GM23338 (cell line): ENCODE measurements around the gene SEMA4C. TPM values are rescaled to one million over a fixed set of nuclear protein-coding genes. Genes with fewer than 3 reads are reported as not detected.

ENCODE experiments used
- ATAC-seq: fragments of 200-7000 bp; cut with Tn5 transposase; 3 replicates; pipeline ENCODE4 v1.9.1; 2020
- DNase-seq: peaks from one replicate; pipeline ENCODE4 v3.0.0-alpha.2; 2015; ENCODE audit warnings: low spot score
- H2AFZ ChIP-seq: fragments of 200-600 bp; sonication (generic); 2 replicates; pipeline ENCODE4 v1.8.0; 2016; ENCODE audit warnings: antibody characterized with exemption, mild to moderate bottlenecking, moderate library complexity
- H3F3A ChIP-seq: fragments of 200-600 bp; sonication (generic); replicated peaks from 2 replicates; pipeline ENCODE4 v1.8.0; 2017; ENCODE audit warnings: antibody characterized with exemption, mixed run types, low read depth
- H3K27ac ChIP-seq: fragments of 200-600 bp; sonication (generic); 2 replicates; pipeline ENCODE4 v1.6.1; 2016; ENCODE audit warnings: low read depth
- H3K27me3 ChIP-seq: fragments of 200-600 bp; sonication (generic); 2 replicates; pipeline ENCODE4 v1.8.0; 2016; ENCODE audit warnings: mild to moderate bottlenecking, mixed run types, moderate library complexity; ENCODE audit not compliant: insufficient read depth
- H3K36me3 ChIP-seq: fragments of 200-600 bp; sonication (generic); 2 replicates; pipeline ENCODE4 v1.8.0; 2016; ENCODE audit warnings: mild to moderate bottlenecking; ENCODE audit not compliant: insufficient read depth
- H3K4me1 ChIP-seq: fragments of 200-600 bp; sonication (generic); 2 replicates; pipeline ENCODE4 v1.8.0; 2016; ENCODE audit warnings: mild to moderate bottlenecking, moderate library complexity; ENCODE audit not compliant: insufficient read depth
- H3K4me2 ChIP-seq: fragments of 200-600 bp; sonication (generic); 2 replicates; pipeline ENCODE4 v1.7.1; 2017; ENCODE audit warnings: mixed run types
- H3K4me3 ChIP-seq: fragments of 200-600 bp; sonication (generic); 2 replicates; pipeline ENCODE4 v1.6.1; 2016; ENCODE audit warnings: mixed run types
- H3K79me2 ChIP-seq: fragments of 200-600 bp; sonication (generic); replicated peaks from 2 replicates; pipeline ENCODE4 v1.8.0; 2017; ENCODE audit warnings: mild to moderate bottlenecking; ENCODE audit not compliant: insufficient read depth
- H3K9me2 ChIP-seq: fragments of 200-600 bp; sonication (generic); 2 replicates; pipeline ENCODE4 v1.8.0; 2017; ENCODE audit not compliant: insufficient read depth
- H4K20me1 ChIP-seq: fragments of 200-600 bp; sonication (generic); replicated peaks from 2 replicates; pipeline ENCODE4 v1.8.0; 2017; ENCODE audit warnings: mild to moderate bottlenecking; ENCODE audit not compliant: insufficient read depth
- H3K27ac Mint-ChIP-seq: 2 replicates; pipeline ENCODE4 v1.8.0; 2020; ENCODE audit warnings: inconsistent platforms, mild to moderate bottlenecking, moderate library complexity, mixed read lengths
- H3K27me3 Mint-ChIP-seq: 3 replicates; pipeline ENCODE4 v1.8.0; 2022; ENCODE audit warnings: low read depth, mild to moderate bottlenecking, moderate library complexity, mixed read lengths, inconsistent platforms; ENCODE audit not compliant: insufficient read depth, poor library complexity
- H3K36me3 Mint-ChIP-seq: 3 replicates; pipeline ENCODE4 v1.8.0; 2021; ENCODE audit warnings: low read depth, mild to moderate bottlenecking, inconsistent platforms, moderate library complexity, mixed read lengths
- H3K4me1 Mint-ChIP-seq: 3 replicates; pipeline ENCODE4 v1.8.0; 2020; ENCODE audit warnings: mild to moderate bottlenecking, inconsistent platforms, mixed read lengths
- H3K4me3 Mint-ChIP-seq: 3 replicates; pipeline ENCODE4 v1.8.0; 2021; ENCODE audit warnings: moderate library complexity, mild to moderate bottlenecking, inconsistent platforms, mixed read lengths
- H3K9me3 Mint-ChIP-seq: 3 replicates; pipeline ENCODE4 v1.8.0; 2020; ENCODE audit warnings: moderate library complexity, mild to moderate bottlenecking, inconsistent platforms, mixed read lengths
- EZH2phosphoT487 ChIP-seq: fragments of 200-600 bp; sonication (generic); IDR thresholded peaks from one replicate; pipeline ENCODE4 v1.8.1; 2018; ENCODE audit warnings: antibody characterized with exemption; ENCODE audit not compliant: unreplicated experiment
- NANOG ChIP-seq: IDR thresholded peaks from 2 replicates; pipeline ENCODE4 v1.6.1; 2016; ENCODE audit warnings: antibody characterized with exemption, borderline replicate concordance
- POLR2AphosphoS5 ChIP-seq: IDR thresholded peaks from 2 replicates; pipeline ENCODE4 v1.6.1; 2016; ENCODE audit warnings: antibody characterized with exemption, low read depth
- STAT1 ChIP-seq: IDR thresholded peaks from one replicate; pipeline ENCODE4 v1.6.1; 2016; ENCODE audit warnings: antibody characterized with exemption; ENCODE audit not compliant: unreplicated experiment
- polyA plus RNA-seq: library from polyadenylated mRNA; unstranded; fragments of >200 nt; fragmentation: Nextera tagmentation; extraction: Ambion mirVana; gene quantifications from 2 replicates; pipeline ENCODE4 v1.2.1, GENCODE V29; 2016
- total RNA-seq: library from RNA; depleted of rRNA; stranded (reverse); fragments of >200 nt; shearing (Covaris generic); gene quantifications from 2 replicates; pipeline ENCODE4 v1.2.3, GENCODE V29; 2014
- TF ChIP-seq, protein P1 (sequence below): IDR thresholded peaks from one replicate; pipeline ENCODE4 v1.6.1; 2018; ENCODE audit warnings: antibody characterized with exemption; ENCODE audit not compliant: unreplicated experiment
- TF ChIP-seq, protein P2 (sequence below): fragments of 250-450 bp; sonication (Bioruptor Pico); IDR thresholded peaks from 2 replicates; pipeline ENCODE4 v1.5.0; 2020; ENCODE audit warnings: mild to moderate bottlenecking, moderate library complexity

Gene SEMA4C
- total and polyA plus RNA-seq, 2 experiments from 2014 or later, result 16.8 to 80.7 TPM

DNA sequence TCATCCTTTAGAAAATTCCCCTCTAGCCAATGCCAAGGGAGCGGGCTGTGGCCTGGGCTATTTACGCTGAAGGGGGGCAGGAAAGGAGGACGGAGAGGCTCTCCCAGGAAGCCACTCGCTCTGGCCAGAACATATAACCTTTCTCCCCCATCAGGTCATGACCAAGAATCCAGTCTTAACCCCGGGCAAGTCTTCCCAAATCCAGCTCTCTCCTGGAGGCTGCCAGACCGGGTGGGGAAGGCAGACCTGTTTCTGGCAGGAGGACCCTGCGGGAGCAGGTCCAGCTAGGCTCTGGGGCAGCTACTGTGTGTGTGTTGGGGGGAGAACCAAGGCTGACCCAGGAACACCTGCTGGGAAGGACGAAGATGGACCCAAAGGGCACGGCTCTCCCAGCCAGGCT, 13.4 kb upstream of the SEMA4C start:
- ATAC-seq, result no peak
- H3K4me3 Mint-ChIP-seq, result no peak overlapping the region
- H3K36me3 ChIP-seq, result no peaks in the 10 kb centered on the region

GRCh38 chr2:96882906-96883305, 13.0 kb upstream of the SEMA4C start:
- Histone ChIP-seq H3K79me2 (no peaks in the 10 kb centered on the region), H3K4me1 (peaks cover 23% of the 10 kb centered on the region), H3K9me2 (no peaks in the 10 kb centered on the region), H2AFZ (no peak overlapping the region), H3K36me3 (no peaks in the 10 kb centered on the region), H3K4me2 (0 out of 2 replicates have a peak overlapping the region, but pooled peaks have one; percentile 58), H3K4me3 (no peak overlapping the region), H4K20me1 (no peaks in the 10 kb centered on the region), H3K27ac (no peak overlapping the region), H3K27me3 (no peaks in the 10 kb centered on the region), H3F3A (peaks cover 8% of the 10 kb centered on the region; the same call in 1 of the 2 replicates)
- TF ChIP-seq STAT1, result no peak
- no peak for TF ChIP-seq POLR2AphosphoS5
- no peak for TF ChIP-seq EZH2phosphoT487
- TF ChIP-seq, protein P1, sequence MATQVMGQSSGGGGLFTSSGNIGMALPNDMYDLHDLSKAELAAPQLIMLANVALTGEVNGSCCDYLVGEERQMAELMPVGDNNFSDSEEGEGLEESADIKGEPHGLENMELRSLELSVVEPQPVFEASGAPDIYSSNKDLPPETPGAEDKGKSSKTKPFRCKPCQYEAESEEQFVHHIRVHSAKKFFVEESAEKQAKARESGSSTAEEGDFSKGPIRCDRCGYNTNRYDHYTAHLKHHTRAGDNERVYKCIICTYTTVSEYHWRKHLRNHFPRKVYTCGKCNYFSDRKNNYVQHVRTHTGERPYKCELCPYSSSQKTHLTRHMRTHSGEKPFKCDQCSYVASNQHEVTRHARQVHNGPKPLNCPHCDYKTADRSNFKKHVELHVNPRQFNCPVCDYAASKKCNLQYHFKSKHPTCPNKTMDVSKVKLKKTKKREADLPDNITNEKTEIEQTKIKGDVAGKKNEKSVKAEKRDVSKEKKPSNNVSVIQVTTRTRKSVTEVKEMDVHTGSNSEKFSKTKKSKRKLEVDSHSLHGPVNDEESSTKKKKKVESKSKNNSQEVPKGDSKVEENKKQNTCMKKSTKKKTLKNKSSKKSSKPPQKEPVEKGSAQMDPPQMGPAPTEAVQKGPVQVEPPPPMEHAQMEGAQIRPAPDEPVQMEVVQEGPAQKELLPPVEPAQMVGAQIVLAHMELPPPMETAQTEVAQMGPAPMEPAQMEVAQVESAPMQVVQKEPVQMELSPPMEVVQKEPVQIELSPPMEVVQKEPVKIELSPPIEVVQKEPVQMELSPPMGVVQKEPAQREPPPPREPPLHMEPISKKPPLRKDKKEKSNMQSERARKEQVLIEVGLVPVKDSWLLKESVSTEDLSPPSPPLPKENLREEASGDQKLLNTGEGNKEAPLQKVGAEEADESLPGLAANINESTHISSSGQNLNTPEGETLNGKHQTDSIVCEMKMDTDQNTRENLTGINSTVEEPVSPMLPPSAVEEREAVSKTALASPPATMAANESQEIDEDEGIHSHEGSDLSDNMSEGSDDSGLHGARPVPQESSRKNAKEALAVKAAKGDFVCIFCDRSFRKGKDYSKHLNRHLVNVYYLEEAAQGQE, result no peak
- no peak for TF ChIP-seq NANOG
- TF ChIP-seq, protein P2, sequence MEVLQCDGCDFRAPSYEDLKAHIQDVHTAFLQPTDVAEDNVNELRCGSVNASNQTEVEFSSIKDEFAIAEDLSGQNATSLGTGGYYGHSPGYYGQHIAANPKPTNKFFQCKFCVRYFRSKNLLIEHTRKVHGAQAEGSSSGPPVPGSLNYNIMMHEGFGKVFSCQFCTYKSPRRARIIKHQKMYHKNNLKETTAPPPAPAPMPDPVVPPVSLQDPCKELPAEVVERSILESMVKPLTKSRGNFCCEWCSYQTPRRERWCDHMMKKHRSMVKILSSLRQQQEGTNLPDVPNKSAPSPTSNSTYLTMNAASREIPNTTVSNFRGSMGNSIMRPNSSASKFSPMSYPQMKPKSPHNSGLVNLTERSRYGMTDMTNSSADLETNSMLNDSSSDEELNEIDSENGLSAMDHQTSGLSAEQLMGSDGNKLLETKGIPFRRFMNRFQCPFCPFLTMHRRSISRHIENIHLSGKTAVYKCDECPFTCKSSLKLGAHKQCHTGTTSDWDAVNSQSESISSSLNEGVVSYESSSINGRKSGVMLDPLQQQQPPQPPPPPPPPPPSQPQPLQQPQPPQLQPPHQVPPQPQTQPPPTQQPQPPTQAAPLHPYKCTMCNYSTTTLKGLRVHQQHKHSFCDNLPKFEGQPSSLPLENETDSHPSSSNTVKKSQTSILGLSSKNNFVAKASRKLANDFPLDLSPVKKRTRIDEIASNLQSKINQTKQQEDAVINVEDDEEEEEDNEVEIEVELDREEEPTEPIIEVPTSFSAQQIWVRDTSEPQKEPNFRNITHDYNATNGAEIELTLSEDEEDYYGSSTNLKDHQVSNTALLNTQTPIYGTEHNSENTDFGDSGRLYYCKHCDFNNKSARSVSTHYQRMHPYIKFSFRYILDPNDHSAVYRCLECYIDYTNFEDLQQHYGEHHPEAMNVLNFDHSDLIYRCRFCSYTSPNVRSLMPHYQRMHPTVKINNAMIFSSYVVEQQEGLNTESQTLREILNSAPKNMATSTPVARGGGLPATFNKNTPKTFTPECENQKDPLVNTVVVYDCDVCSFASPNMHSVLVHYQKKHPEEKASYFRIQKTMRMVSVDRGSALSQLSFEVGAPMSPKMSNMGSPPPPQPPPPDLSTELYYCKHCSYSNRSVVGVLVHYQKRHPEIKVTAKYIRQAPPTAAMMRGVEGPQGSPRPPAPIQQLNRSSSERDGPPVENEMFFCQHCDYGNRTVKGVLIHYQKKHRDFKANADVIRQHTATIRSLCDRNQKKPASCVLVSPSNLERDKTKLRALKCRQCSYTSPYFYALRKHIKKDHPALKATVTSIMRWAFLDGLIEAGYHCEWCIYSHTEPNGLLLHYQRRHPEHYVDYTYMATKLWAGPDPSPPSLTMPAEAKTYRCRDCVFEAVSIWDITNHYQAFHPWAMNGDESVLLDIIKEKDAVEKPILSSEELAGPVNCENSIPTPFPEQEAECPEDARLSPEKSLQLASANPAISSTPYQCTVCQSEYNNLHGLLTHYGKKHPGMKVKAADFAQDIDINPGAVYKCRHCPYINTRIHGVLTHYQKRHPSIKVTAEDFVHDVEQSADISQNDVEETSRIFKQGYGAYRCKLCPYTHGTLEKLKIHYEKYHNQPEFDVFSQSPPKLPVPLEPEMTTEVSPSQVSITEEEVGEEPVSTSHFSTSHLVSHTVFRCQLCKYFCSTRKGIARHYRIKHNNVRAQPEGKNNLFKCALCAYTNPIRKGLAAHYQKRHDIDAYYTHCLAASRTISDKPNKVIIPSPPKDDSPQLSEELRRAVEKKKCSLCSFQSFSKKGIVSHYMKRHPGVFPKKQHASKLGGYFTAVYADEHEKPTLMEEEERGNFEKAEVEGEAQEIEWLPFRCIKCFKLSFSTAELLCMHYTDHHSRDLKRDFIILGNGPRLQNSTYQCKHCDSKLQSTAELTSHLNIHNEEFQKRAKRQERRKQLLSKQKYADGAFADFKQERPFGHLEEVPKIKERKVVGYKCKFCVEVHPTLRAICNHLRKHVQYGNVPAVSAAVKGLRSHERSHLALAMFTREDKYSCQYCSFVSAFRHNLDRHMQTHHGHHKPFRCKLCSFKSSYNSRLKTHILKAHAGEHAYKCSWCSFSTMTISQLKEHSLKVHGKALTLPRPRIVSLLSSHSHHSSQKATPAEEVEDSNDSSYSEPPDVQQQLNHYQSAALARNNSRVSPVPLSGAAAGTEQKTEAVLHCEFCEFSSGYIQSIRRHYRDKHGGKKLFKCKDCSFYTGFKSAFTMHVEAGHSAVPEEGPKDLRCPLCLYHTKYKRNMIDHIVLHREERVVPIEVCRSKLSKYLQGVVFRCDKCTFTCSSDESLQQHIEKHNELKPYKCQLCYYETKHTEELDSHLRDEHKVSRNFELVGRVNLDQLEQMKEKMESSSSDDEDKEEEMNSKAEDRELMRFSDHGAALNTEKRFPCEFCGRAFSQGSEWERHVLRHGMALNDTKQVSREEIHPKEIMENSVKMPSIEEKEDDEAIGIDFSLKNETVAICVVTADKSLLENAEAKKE (CRISPR knock-in tag), result no peak
- Mint-ChIP-seq H3K27me3 (peaks cover 33% of the 10 kb centered on the region), H3K36me3 (no peaks in the 10 kb centered on the region), H3K4me3 (no peak overlapping the region), H3K9me3 (no peaks in the 10 kb centered on the region; the same call in 2 of the 3 replicates), H3K4me1 (peaks cover 39% of the 10 kb centered on the region), H3K27ac (no peak overlapping the region; the same call in 1 of the 2 replicates)
- DNase-seq (no peak), ATAC-seq (no peak)

More for the DNA sequence above, 13.4 kb upstream of the SEMA4C start:
- no peak overlapping the region for H3K27ac Mint-ChIP-seq
- peaks cover 8% of the 10 kb centered on the region; the same call in 1 of the 2 replicates for H3F3A ChIP-seq
- H3K9me2 ChIP-seq, result no peaks in the 10 kb centered on the region
- no peak for DNase-seq
- H2AFZ ChIP-seq, result no peak overlapping the region
- peaks cover 32% of the 10 kb centered on the region for H3K27me3 Mint-ChIP-seq
- no peak overlapping the region for H3K4me3 ChIP-seq
- no peaks in the 10 kb centered on the region for H3K27me3 ChIP-seq
- H3K36me3 Mint-ChIP-seq, result no peaks in the 10 kb centered on the region
- no peak overlapping the region for H3K4me2 ChIP-seq
- no peaks in the 10 kb centered on the region for H4K20me1 ChIP-seq
- H3K79me2 ChIP-seq, result no peaks in the 10 kb centered on the region
- H3K27ac ChIP-seq, result no peak overlapping the region
- no peaks in the 10 kb centered on the region; the same call in 2 of the 3 replicates for H3K9me3 Mint-ChIP-seq
- H3K4me1 ChIP-seq, result peaks cover 23% of the 10 kb centered on the region
- TF ChIP-seq POLR2AphosphoS5, result no peak
- H3K4me1 Mint-ChIP-seq, result peaks cover 41% of the 10 kb centered on the region
